Measurements from ENCODE around the gene CDC25C. TPM values are rescaled to one million over a fixed set of nuclear protein-coding genes. Genes with fewer than 3 reads are reported as not detected.

Gene CDC25C
- total RNA-seq, 1 experiment from 2014 or later: 19.3 TPM

- H3K9me3 ChIP-seq (ENCODE audit: control insufficient read depth in 1 of 2, insufficient read depth in 1 of 2, low read depth in 1 of 2, low read length in 2 of 2): no peaks in the 10 kb centered on the region
- intact Hi-C loops (cut with micrococcal nuclease): no loop called here
- H3K4me3 ChIP-seq (replicated peaks in 1 of 2; ENCODE audit: low read depth in 1 of 2, low read length in 2 of 2): no peak overlapping the region
- no peaks in the 10 kb centered on the region for H3K4me1 ChIP-seq (ENCODE audit: control insufficient read depth in 1 of 2, insufficient read depth in 2 of 2, low read length in 2 of 2)
- H3K4me2 ChIP-seq (ENCODE audit: low read length): no peak overlapping the region
- H3K27me3 ChIP-seq (ENCODE audit: insufficient read depth, low read length): no peaks in the 10 kb centered on the region
- no peaks in the 10 kb centered on the region for H3K9me2 ChIP-seq (ENCODE audit: insufficient read depth)
- H3K27ac ChIP-seq (ENCODE audit: low read depth, low read length): no peak overlapping the region
- H3K36me3 ChIP-seq (ENCODE audit: control insufficient read depth in 1 of 2, insufficient read depth in 2 of 2, low read length in 2 of 2): peaks cover 3 to 6% of the 10 kb centered on the region in 2 experiments; a peak in 2 of 4 replicates
- RAD21 ChIA-PET (ENCODE audit: low non-redundant PET in 1 of 2, low total read pairs in 2 of 2, uncharacterized antibody in 2 of 2, unreplicated experiment in 2 of 2): no interaction called here
- BruUV-seq (replicated peaks): no TSS peak
- CTCF ChIA-PET: interaction anchor here (1.3 kb wide), 1 partner anchor 16 kb away, joined by 4 read pairs; no protein-coding TSS in a partner anchor
- ATAC-seq (no peak), DNase-seq (ENCODE audit: low read depth, low spot score) (no peak)
- peaks cover 90% of the 10 kb centered on the region for H3K79me2 ChIP-seq (ENCODE audit: insufficient read depth, low read length)
- TF ChIP-seq EZH2phosphoT487 (IDR thresholded peaks at IDR 0.05; ENCODE audit: borderline replicate concordance) (no peak), ATF3 (IDR thresholded peaks at IDR 0.05) (no peak), SRF (IDR thresholded peaks at IDR 0.05; ENCODE audit: low read depth) (no peak), CEBPB (IDR thresholded peaks at IDR 0.05; ENCODE audit: low read depth) (no peak), ZBTB33 (IDR thresholded peaks at IDR 0.05; ENCODE audit: extremely low read depth, insufficient replicate concordance, low read length) (no peak), POLR2AphosphoS5 (IDR thresholded peaks at IDR 0.05; ENCODE audit: low read depth, low read length) (no peak), EZH2 (IDR thresholded peaks at IDR 0.05) (no peak), JUND (IDR thresholded peaks at IDR 0.05) (no peak), CTCF (IDR thresholded peaks at IDR 0.05 in 2 of 3, conservative IDR thresholded peaks at IDR 0.05 in 1 of 3; ENCODE audit: borderline replicate concordance in 1 of 3, insufficient read depth in 1 of 3, low read depth in 2 of 3, low read length in 2 of 3) (no peak), POLR2A (IDR thresholded peaks at IDR 0.05; ENCODE audit: borderline replicate concordance, extremely low read depth, insufficient read depth, insufficient read length) (no peak)
- H4K20me1 ChIP-seq (ENCODE audit: insufficient read depth): no peaks in the 10 kb centered on the region; the same call in 1 of the 2 replicates
- POLR2A ChIA-PET: no interaction called here
- H2AFZ ChIP-seq (ENCODE audit: low read depth, low read length, poor library complexity, severe bottlenecking): no peak overlapping the region
- no peak overlapping the region for H3K9ac ChIP-seq (ENCODE audit: low read length)
These were observed 38.1 kb upstream of the CDC25C start for GRCh38 chr5:138369706-138370105.
